ENCODE data around the gene PCDHGB5.
"Not testable (repeated sequence)": the region's sequence is repeated elsewhere in the genome, so short reads cannot be mapped to it uniquely, and the experiment has no call there.

DNA sequence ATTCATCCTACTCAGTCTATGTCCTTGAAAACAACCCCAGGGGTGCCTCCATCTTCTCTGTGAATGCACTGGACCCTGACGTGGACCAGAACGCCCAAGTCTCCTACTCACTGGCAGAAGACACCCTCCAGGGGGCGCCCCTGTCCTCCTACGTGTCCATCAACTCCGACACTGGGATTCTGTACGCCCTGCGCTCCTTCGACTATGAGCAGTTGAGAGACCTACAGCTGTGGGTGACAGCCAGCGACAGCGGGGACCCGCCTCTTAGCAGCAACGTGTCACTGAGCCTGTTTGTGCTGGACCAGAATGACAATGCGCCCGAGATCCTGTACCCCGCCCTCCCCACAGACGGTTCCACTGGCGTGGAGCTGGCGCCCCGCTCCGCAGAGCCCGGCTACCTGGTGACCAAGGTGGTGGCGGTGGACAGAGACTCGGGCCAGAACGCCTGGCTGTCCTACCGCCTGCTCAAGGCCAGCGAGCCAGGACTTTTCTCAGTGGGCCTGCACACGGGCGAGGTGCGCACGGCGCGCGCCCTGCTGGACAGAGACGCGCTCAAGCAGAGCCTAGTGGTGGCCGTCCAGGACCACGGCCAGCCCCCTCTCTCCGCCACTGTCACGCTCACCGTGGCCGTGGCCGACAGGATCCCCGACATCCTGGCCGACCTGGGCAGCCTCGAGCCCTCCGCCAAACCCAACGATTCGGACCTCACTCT, 22.1 kb upstream of the PCDHGB5 start:
- TF ChIP-seq POLR2AphosphoS5 (IDR thresholded peaks at IDR 0.05; ENCODE audit: borderline replicate concordance, low read depth, low read length); EZH2 (IDR thresholded peaks at IDR 0.05); FOXP2 (optimal IDR thresholded peaks at IDR 0.05; ENCODE audit: control extremely low read depth, extremely low read length, insufficient read depth): not testable (repeated sequence)
